ENCODE results near the gene SHANK2.

The SHANK2 gene

DNA sequence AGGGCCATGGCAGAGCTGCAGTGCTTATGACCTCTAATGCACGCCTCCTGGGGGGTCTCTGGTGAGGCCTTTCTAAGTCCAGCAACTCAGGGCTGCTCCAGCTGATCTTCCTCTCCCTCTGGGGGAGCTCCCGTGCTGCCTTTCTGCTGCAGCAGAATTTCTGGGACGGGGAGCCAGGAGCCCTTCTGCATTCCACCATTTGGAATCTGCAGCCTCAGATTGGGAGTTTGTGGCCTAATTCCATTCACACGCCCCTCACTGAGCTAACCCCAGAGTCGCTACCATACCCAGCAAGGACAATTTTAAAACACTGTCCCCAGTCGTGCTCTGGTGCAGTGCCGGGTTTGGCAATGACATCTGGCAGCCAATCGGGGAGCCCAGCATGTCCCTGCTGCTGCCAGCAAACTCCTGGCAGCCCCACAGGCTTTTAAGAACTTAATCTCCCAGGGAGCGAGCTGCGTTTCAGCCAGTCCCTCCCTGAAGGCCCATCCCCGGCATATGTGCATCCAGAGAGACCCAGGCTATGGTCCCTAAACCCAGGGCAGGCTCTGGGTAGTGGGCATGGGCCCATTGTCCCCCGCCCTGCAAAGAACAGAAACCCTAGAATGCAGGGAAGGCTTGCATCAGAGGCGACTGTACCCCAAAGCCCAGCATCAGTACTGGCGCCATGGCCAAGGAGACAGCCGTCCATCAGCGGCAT is 4.7 kb downstream of the SHANK2 start:
- Histone ChIP-seq H3K4me3 (ENCODE audit: low read length, poor library complexity, severe bottlenecking) (no peak overlapping the region), H2AFZ (ENCODE audit: low read length) (no peak overlapping the region), H3K36me3 (ENCODE audit: insufficient read depth, low read length) (no peaks in the 10 kb centered on the region), H4K20me1 (ENCODE audit: insufficient read depth, low read length, poor library complexity, severe bottlenecking) (no peaks in the 10 kb centered on the region), H3F3A (ENCODE audit: low read depth) (no peaks in the 10 kb centered on the region), H3K4me2 (ENCODE audit: low read depth, low read length, poor library complexity, severe bottlenecking) (no peak overlapping the region), H3K79me2 (ENCODE audit: insufficient read depth, low read length) (no peaks in the 10 kb centered on the region), H3K4me1 (ENCODE audit: insufficient read depth, low read length, poor library complexity, severe bottlenecking) (no peaks in the 10 kb centered on the region), H3K9ac (ENCODE audit: low read depth, low read length, poor library complexity, severe bottlenecking) (no peak overlapping the region), H3K27me3 (ENCODE audit: insufficient read depth, low read length, poor library complexity, severe bottlenecking) (no peaks in the 10 kb centered on the region), H3K9me2 (replicated peaks; ENCODE audit: low read depth, low read length) (no peaks in the 10 kb centered on the region), H3K9me3 (ENCODE audit: insufficient read depth, low read depth, low read length) (peaks cover 5% of the 10 kb centered on the region; the same call in 1 of the 2 replicates)
- no peak for TF ChIP-seq EZH2phosphoT487 (IDR thresholded peaks at IDR 0.05; ENCODE audit: borderline replicate concordance)
- TF ChIP-seq, protein P1, sequence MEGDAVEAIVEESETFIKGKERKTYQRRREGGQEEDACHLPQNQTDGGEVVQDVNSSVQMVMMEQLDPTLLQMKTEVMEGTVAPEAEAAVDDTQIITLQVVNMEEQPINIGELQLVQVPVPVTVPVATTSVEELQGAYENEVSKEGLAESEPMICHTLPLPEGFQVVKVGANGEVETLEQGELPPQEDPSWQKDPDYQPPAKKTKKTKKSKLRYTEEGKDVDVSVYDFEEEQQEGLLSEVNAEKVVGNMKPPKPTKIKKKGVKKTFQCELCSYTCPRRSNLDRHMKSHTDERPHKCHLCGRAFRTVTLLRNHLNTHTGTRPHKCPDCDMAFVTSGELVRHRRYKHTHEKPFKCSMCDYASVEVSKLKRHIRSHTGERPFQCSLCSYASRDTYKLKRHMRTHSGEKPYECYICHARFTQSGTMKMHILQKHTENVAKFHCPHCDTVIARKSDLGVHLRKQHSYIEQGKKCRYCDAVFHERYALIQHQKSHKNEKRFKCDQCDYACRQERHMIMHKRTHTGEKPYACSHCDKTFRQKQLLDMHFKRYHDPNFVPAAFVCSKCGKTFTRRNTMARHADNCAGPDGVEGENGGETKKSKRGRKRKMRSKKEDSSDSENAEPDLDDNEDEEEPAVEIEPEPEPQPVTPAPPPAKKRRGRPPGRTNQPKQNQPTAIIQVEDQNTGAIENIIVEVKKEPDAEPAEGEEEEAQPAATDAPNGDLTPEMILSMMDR (conservative IDR thresholded peaks at IDR 0.05; ENCODE audit: low read length): no peak

DNA sequence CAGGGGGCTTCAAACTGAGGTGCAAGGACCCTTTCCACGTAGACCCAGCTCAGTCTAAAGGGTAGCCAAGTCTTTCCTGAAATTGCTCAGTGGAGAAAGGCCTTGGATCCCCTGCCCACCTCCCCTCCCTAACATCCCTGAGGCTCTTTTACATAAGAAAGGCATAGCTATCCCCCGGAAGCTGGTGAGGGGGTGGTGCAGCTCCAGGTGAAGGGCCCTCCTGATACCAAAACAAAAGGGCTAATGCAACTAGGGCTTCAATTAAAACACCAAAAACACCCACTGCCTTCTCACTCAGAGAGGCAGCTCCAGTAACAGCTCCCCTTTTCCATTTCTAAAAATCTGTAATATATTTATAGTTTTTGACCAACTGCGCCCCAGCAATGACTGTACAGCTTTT is 5.8 kb downstream of the SHANK2 start:
- no peaks in the 10 kb centered on the region for H3K27me3 ChIP-seq (ENCODE audit: insufficient read depth, low read length, poor library complexity, severe bottlenecking)

DNA sequence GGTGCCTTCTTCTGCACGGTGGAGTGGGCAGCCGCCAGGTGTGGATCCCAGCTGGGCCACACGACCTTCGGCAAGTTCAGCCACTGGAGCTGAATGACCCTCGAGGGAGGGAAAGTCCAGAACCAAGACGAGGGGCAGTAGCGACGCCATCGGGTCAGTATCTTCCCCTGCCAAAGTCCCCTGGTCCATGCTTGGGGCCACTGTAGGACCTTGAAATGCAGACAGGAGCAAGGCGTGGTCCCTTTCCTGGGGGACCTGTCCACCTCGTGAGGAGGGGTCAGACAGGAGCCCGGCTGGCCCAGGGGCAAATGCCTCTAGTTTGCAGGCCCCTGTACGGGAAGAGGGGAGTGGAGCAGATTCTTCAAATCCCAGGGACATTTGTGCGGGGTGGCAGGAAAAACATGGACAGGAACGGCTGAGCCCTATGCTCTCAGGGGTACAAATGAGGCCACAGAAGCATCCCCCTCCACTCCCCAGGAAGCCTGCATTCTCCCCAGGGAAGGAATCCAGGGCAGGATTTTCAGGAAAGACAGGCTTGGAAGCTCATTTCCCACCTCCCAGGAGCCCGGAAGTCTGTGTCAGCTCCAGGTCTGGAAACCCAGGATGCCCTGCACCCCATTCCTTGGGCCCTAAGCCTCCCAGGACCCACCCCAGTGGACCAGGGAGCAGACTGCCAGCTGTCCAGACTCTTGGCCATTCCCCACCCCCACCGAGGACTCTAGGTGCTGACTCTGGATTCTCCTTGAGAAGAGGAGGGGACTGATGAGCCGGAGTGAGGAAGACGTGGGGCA is 6.6 kb downstream of the SHANK2 start:
- Histone ChIP-seq H3K4me2 (ENCODE audit: low read depth, low read length, poor library complexity, severe bottlenecking) (no peak overlapping the region), H3K79me2 (ENCODE audit: insufficient read depth, low read length) (no peaks in the 10 kb centered on the region), H3K9me3 (ENCODE audit: insufficient read depth, low read depth, low read length) (peaks cover 15% of the 10 kb centered on the region; the same call in 1 of the 2 replicates), H3K4me1 (ENCODE audit: insufficient read depth, low read length, poor library complexity, severe bottlenecking) (no peaks in the 10 kb centered on the region), H3K4me3 (ENCODE audit: low read length, poor library complexity, severe bottlenecking) (no peak overlapping the region), H3K9me2 (replicated peaks; ENCODE audit: low read depth, low read length) (no peaks in the 10 kb centered on the region), H3K36me3 (ENCODE audit: insufficient read depth, low read length) (no peaks in the 10 kb centered on the region), H3K9ac (ENCODE audit: low read depth, low read length, poor library complexity, severe bottlenecking) (no peak overlapping the region), H3F3A (ENCODE audit: low read depth) (no peaks in the 10 kb centered on the region), H4K20me1 (ENCODE audit: insufficient read depth, low read length, poor library complexity, severe bottlenecking) (no peaks in the 10 kb centered on the region), H3K27me3 (ENCODE audit: insufficient read depth, low read length, poor library complexity, severe bottlenecking) (no peaks in the 10 kb centered on the region), H2AFZ (ENCODE audit: low read length) (no peak overlapping the region)
- TF ChIP-seq EZH2phosphoT487 (IDR thresholded peaks at IDR 0.05; ENCODE audit: borderline replicate concordance): no peak
- TF ChIP-seq, protein P1 (conservative IDR thresholded peaks at IDR 0.05; ENCODE audit: low read length): no peak

More for the DNA sequence above, 5.8 kb downstream of the SHANK2 start:
- Histone ChIP-seq H3K9ac (ENCODE audit: low read depth, low read length, poor library complexity, severe bottlenecking) (no peak overlapping the region), H3K4me3 (ENCODE audit: low read length, poor library complexity, severe bottlenecking) (no peak overlapping the region), H3K36me3 (ENCODE audit: insufficient read depth, low read length) (no peaks in the 10 kb centered on the region), H3K4me2 (ENCODE audit: low read depth, low read length, poor library complexity, severe bottlenecking) (no peak overlapping the region), H2AFZ (ENCODE audit: low read length) (no peak overlapping the region), H3F3A (ENCODE audit: low read depth) (no peaks in the 10 kb centered on the region), H3K9me3 (ENCODE audit: insufficient read depth, low read depth, low read length) (peaks cover 10% of the 10 kb centered on the region; the same call in 1 of the 2 replicates), H3K79me2 (ENCODE audit: insufficient read depth, low read length) (no peaks in the 10 kb centered on the region), H4K20me1 (ENCODE audit: insufficient read depth, low read length, poor library complexity, severe bottlenecking) (no peaks in the 10 kb centered on the region), H3K9me2 (replicated peaks; ENCODE audit: low read depth, low read length) (no peaks in the 10 kb centered on the region), H3K4me1 (ENCODE audit: insufficient read depth, low read length, poor library complexity, severe bottlenecking) (no peaks in the 10 kb centered on the region)
- TF ChIP-seq, protein P1 (conservative IDR thresholded peaks at IDR 0.05; ENCODE audit: low read length): no peak
- no peak for TF ChIP-seq EZH2phosphoT487 (IDR thresholded peaks at IDR 0.05; ENCODE audit: borderline replicate concordance)
